Endothelial cell of coronary artery (primary cell): ENCODE measurements around the gene LRRN4CL. TPM values are rescaled to one million over a fixed set of nuclear protein-coding genes. Genes with fewer than 3 reads are reported as not detected.

Experiments used
- total RNA-seq: library from RNA; depleted of rRNA; stranded (reverse); fragments of >200 nt; gene quantifications from 2 replicates; pipeline ENCODE4 v1.2.3, GENCODE V29; 2014

LRRN4CL gene
- 0.09 TPM in 2 replicates for total RNA-seq

DNA sequence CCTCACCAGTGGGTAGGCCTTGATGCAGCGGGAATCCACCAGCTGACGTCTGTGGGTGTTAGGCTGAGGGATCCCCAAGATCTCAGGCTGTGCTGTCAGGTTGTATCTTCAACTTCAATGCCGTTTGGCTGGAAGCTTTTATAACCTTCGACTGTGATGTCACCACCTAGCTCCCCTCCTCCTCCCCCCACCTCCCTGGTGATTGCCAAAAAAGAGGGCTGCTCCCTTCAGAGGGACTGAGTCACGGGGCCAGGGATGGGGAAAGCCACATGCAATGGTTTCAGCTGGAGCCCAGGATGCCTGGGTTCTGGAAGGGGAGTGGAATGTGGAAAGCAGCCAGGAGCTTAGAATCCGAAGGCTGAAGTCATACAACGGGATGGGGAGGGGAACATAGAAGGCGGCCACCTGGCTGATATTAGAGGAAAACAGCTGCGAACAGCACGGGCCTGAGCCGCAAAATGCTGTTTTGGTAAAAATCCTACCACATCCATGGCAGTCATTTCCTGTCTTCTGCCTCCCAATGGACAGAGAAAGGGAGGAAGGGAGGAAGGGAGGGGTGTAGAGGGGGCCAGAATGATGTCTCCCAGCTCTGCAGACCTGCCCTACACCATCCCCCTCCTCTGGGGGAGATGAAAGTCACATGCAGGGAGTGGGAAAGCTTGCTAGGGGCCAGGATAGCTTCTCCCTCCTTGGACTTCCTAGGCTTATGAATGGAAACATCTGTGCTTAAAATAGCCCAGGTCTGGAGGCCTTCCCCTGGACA lies at the start of gene LRRN4CL:
Gene LRRN4CL, minus strand, starts transcription at position 110 of the 763 bp plus-strand sequence. CDS start 1,022 bp downstream, outside the sequence.

DNA sequence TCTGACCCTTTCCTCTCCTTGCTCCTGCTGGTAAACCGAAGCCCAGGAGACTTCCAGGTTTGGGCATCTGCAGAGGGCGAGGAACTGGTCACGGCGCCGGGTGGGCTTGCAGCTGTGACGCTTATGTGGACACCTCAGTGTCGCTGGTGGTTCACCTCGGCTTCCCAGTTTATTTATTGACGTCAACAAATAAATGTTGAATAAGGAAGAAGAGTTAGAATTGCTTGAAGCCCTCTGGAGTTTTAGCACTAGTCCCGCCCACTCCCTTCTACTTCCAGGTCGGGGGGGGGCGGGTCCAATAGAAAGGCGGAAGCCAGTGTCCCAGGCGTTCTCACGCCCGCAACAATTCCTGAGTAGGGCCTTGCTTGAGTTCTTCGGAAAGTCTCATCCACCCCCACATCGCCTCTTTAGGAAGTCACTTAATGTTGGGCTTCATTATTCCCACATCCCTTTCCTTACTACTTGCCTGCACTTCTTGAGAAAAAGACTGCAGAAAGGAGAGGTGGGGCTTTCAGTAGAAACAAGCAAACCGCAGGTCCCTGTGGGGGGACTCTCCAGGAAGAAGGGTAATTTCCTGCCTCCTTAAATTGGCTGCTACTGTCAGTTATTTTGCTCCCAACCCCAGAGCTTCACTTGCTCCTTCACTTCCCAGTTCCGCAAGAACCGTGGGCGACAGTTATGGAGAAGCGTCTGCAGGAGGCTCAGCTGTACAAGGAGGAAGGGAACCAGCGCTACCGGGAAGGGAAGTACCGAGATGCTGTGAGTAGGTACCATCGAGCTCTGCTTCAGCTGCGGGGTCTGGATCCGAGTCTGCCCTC lies 39.0 kb upstream of the LRRN4CL start, which contains the start of gene TTC9C:
Gene TTC9C, plus strand, starts transcription at position 316 of the 818 bp plus-strand sequence. Its CDS starts 363 bp downstream, at position 679.

DNA sequence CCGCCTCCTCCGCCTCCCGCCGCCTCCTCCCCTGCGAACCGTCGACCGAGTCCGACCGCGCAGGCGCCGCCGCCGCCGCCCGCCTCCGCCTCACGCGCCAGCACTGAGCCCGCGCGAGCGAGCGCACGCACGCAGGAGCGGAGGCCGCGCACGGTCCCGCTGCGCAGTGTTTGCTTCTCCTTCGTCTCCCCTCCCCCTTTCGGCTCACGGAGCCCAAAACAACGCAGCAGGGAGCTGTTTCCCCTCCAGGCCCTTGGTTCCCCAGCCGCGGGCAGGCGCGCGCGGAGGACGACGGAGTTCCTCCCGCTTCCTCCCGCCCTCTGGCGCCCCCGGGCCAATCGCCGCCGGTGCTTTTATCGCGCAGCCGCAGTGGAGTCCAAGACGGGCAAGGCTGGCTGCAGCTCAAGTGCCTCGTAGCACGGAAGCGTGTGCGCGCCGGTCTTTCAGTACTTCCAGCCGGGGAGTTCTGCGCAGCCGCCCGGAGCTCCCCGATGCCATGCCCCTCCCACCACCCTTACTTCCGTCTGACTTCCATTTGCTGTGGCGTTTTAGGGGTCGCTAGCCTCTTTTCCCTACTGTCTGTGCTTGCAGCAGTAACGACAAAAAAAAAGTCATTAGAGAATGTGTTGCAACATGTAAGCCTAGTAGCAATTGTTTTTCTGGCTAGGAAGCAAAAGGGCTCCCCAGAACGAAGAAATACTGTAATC lies 38.0 kb upstream of the LRRN4CL start, which contains the start of gene HNRNPUL2:
Gene HNRNPUL2, minus strand, starts transcription at position 293 of the 707 bp plus-strand sequence. CDS start 301 bp downstream, outside the sequence.

DNA sequence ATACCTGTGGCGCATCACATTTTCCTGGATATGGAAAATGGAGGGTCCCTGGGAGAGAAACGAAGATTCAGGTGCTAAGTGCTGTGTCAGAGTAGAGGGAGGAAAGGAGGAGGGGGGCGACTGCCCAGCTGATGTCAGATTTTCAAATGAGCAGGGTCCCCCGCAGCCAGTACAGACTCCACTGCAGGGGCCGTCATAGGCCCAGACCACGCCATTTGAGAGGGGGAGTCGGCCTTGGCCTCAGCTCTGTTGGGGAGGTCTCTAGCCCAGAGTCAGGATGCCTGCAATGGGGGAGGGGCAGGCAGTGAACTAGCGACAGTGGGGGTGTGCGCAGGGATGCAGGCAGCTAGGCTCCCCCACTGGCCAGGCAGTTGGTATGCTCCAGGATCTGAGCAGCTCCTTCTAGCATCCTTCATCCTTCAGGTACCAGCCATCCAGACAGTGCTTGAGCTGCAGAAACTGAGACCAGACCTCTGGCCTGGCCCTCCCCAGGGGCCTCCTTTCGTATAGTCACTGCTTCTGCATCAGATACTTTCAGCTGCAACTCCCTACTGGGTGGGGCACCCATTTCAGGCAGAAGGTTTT lies 18.0 kb upstream of the LRRN4CL start, which contains the start of the genes BSCL2 and GNG3:
Gene BSCL2, minus strand, starts transcription at position 148 of the 585 bp plus-strand sequence. CDS start 229 bp downstream, outside the sequence.
Gene GNG3, plus strand, starts transcription at position 400 of the 585 bp plus-strand sequence. CDS start 620 bp downstream, outside the sequence.

DNA sequence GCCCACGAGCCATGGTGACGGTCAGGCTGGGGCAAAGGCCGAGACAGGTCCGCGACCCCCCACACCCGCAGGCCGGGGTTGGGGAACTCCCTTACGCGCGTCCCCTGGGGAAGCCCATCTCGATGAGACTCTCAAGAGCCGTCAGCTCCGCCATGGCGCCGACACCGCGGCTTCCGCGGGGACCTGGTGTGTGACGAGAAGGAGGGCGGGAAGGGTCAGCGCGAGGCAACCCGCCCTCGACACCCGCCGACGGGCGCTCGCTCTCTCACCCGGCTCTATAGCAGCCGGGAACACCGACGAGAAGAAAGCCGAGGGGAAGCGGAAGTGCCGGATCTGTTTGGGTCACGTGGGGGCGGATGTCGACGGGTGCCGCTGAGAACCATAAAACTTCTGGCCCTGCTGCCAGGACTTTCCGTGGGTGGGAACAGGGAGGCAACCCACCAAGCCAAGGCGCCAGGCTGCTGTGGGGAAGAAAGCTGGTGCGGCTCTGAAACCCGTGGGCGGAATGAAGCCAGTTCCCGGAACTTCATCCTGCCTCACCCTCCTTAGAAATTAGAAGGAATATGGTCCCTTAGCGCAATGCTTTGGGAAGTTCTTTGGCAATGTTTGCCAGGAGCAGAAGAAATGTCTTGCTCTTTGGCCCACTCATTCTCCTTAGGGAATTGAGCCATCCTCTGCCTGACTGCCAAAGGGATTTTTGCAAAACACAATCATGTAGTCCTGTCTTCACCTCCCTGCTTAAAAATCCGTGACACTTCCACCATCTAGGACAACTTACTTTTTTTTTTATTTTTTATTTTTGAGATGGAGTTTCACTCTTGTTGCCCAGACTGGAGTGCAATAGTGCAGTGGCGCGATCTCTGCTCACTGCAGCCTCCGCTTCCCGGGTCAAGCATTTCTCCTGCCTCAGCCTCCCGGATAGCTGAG lies 10.3 kb downstream of the LRRN4CL start, which contains the start of gene UBXN1:
Gene UBXN1, minus strand, starts transcription at position 304 of the 927 bp plus-strand sequence. Its CDS starts 150 bp downstream, at position 154.

DNA sequence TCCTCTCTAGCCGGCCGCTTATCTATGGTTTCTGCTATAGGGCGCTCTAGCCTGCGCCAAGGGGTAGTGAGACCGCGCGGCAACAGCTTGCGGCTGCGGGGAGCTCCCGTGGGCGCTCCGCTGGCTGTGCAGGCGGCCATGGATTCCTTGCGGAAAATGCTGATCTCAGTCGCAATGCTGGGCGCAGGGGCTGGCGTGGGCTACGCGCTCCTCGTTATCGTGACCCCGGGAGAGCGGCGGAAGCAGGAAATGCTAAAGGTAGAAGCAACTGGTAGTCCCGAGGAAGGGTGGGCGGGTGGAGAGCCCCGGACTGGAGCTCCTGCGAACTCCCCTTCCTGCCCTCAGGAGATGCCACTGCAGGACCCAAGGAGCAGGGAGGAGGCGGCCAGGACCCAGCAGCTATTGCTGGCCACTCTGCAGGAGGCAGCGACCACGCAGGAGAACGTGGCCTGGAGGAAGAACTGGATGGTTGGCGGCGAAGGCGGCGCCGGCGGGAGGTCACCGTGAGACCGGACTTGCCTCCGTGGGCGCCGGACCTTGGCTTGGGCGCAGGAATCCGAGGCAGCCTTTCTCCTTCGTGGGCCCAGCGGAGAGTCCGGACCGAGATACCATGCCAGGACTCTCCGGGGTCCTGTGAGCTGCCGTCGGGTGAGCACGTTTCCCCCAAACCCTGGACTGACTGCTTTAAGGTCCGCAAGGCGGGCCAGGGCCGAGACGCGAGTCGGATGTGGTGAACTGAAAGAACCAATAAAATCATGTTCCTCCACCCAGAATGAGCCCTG lies 17.5 kb downstream of the LRRN4CL start, which contains the start of the genes LBHD1 and UQCC3:
Gene LBHD1, minus strand, starts transcription at position 660 of the 782 bp plus-strand sequence. CDS start 2,236 bp downstream, outside the sequence.
Gene UQCC3, plus strand, starts transcription at position 66 of the 782 bp plus-strand sequence. Its CDS starts 73 bp downstream, at position 139.

DNA sequence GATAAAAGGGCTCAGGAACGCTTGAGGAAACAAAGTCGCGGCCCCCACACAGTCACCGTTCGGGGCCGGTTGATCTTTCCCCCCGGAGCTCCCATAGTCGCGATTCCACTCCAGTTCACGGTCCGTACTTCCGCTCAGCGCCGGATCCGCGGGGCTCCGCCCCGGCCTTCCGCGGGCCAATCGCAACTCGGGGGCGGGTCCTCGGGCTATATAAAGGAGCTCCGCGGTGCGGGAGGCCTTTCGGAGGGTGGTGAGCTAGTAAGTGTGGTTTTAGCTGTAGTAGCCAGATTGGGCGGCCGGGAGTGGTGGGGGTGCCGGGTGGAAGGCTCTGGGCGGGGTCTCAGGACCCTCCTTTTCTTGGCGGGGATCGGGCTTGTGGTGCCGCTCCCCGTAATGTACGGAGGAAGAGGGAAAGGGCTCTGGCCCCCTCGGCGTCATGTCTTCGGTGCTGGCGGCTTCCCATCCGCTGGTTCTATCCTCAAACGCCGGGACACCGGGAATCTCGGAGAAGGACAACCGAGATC lies 24.2 kb downstream of the LRRN4CL start, which contains the start of the genes C11orf98 and CSKMT:
Gene C11orf98, minus strand, starts transcription at position 136 of the 524 bp plus-strand sequence. Its CDS starts 41 bp downstream, at position 95.
Gene CSKMT, plus strand, starts transcription at position 238 of the 524 bp plus-strand sequence. CDS start 568 bp downstream, outside the sequence.

DNA sequence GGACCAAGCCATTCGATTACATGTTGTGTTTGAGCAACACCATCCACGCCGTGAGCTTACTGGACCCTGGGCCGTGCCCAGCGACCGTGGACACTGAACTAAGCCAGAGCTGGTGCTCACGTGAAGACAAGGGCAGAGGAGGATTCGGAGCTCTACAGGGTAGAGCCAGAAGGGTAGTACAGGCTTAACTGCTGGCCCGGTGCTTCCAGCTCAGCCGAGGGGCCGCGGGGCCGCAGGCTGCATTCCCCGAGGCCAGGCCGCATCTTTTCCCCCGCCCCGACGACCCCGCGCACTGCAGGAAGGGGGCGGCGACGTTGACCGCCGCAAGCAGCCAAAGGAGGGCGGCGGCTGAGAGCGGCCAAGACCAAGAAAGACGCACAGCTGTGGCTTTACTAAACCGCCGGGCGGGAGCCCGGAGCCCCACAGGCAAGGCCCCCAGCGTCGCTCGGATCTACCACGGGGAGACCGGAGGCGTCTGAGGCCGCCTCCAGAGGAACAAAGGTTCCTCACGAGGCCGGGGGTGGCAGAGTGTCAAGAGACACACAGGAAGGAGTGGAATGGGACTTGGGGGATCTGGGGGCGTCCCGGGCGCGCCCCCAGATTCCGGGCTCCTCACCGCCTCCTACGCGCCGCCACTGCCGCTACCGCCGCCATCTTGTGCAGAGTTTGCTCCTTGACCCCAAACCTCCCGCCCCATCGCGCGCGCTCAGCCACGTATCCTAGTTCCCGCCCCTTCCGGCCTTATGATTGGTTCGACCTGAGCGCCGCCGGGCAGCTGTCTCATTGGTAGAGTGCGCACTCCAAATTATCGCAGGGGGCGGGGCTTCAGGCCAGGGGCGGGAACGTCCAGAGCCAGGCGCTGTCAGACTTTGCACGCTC lies 43.1 kb downstream of the LRRN4CL start, which contains the start of gene GANAB:
Gene GANAB, minus strand, starts transcription at position 668 of the 879 bp plus-strand sequence. Its CDS starts 14 bp downstream, at position 654.

Other genes starting within 250 kb of the LRRN4CL start
- gene AHNAK, start 142.7 kb downstream of the LRRN4CL start, total RNA-seq = 414 and 532 TPM in 2 replicates
- gene EEF1G, start 115.6 kb downstream of the LRRN4CL start, total RNA-seq = 1,547 and 1,726 TPM in 2 replicates
- 8.8 and 9.6 TPM in 2 replicates for gene TUT1, start 98.0 kb downstream of the LRRN4CL start, total RNA-seq
- 158 and 226 TPM in 2 replicates for gene MTA2, start 87.7 kb downstream of the LRRN4CL start, total RNA-seq
- 24.2 and 30.8 TPM in 2 replicates for gene EML3, start 76.8 kb downstream of the LRRN4CL start, total RNA-seq
- gene ROM1, start 76.3 kb downstream of the LRRN4CL start, total RNA-seq = 7.3 and 8.5 TPM in 2 replicates
- 12.6 and 20.0 TPM in 2 replicates for gene B3GAT3, start 67.5 kb downstream of the LRRN4CL start, total RNA-seq
- 190 and 269 TPM in 2 replicates for gene GANAB, start 42.9 kb downstream of the LRRN4CL start, total RNA-seq
- 21.1 and 21.5 TPM in 2 replicates for gene INTS5, start 36.2 kb downstream of the LRRN4CL start, total RNA-seq
- gene C11orf98, start 24.3 kb downstream of the LRRN4CL start, total RNA-seq = 46.1 and 53.0 TPM in 2 replicates
- 7.4 and 12.7 TPM in 2 replicates for gene CSKMT, start 24.2 kb downstream of the LRRN4CL start, total RNA-seq
- 12.2 and 12.8 TPM in 2 replicates for gene UQCC3, start 17.9 kb downstream of the LRRN4CL start, total RNA-seq
- 1.9 and 2.6 TPM in 2 replicates for gene LBHD1, start 17.3 kb downstream of the LRRN4CL start, total RNA-seq
- 163 and 210 TPM in 2 replicates for gene UBXN1, start 10.5 kb downstream of the LRRN4CL start, total RNA-seq
- 20.1 and 25.6 TPM in 2 replicates for gene BSCL2, start 17.9 kb upstream of the LRRN4CL start, total RNA-seq
- not detected in 2 replicates for gene GNG3, start 18.1 kb upstream of the LRRN4CL start, total RNA-seq
- 9.8 and 13.6 TPM in 2 replicates for gene HNRNPUL2, start 37.9 kb upstream of the LRRN4CL start, total RNA-seq
- 32.8 and 33.1 TPM in 2 replicates for gene TTC9C, start 39.0 kb upstream of the LRRN4CL start, total RNA-seq
- gene ZBTB3, start 64.6 kb upstream of the LRRN4CL start, total RNA-seq = 6.9 and 8.4 TPM in 2 replicates
- gene POLR2G, start 72.0 kb upstream of the LRRN4CL start, total RNA-seq = 51.1 and 71.4 TPM in 2 replicates
- 18.4 and 20.5 TPM in 2 replicates for gene TAF6L, start 81.9 kb upstream of the LRRN4CL start, total RNA-seq
- gene TMEM179B, start 97.9 kb upstream of the LRRN4CL start, total RNA-seq = 15.9 and 23.5 TPM in 2 replicates
- 9.0 and 16.0 TPM in 2 replicates for gene TMEM223, start 102.5 kb upstream of the LRRN4CL start, total RNA-seq
- 16.0 and 21.6 TPM in 2 replicates for gene NXF1, start 115.9 kb upstream of the LRRN4CL start, total RNA-seq
- 36.4 and 40.9 TPM in 2 replicates for gene STX5, start 142.5 kb upstream of the LRRN4CL start, total RNA-seq
- not detected in 2 replicates for gene TEX54, start 143.3 kb upstream of the LRRN4CL start, total RNA-seq
- 66.5 and 70.3 TPM in 2 replicates for gene WDR74, start 150.1 kb upstream of the LRRN4CL start, total RNA-seq
- gene SLC3A2, start 191.4 kb upstream of the LRRN4CL start, total RNA-seq = 121 and 172 TPM in 2 replicates
- not detected in 2 replicates for gene CHRM1, start 231.8 kb upstream of the LRRN4CL start, total RNA-seq